Endodermal cell (in vitro differentiated cells): ENCODE measurements around the gene BANP. TPM values are rescaled to one million over a fixed set of nuclear protein-coding genes. Genes with fewer than 3 reads are reported as not detected.
"Not testable (repeated sequence)": the region's sequence is repeated elsewhere in the genome, so short reads cannot be mapped to it uniquely, and the experiment has no call there.

Experiments used
- DNase-seq: peaks from one replicate; pipeline ENCODE4 v3.0.0-alpha.2; 2017
- H3K27ac ChIP-seq: 2 replicates; pipeline ENCODE4 v1.5.1; 2013; ENCODE audit warnings: mild to moderate bottlenecking, low read depth, low read length, moderate library complexity
- H3K27me3 ChIP-seq: 2 replicates; pipeline ENCODE4 v1.6.1; 2013; ENCODE audit warnings: mild to moderate bottlenecking, low read length, moderate library complexity; ENCODE audit not compliant: insufficient read depth, control insufficient read depth, poor library complexity, severe bottlenecking
- H3K36me3 ChIP-seq: 2 replicates; pipeline ENCODE4 v1.7.0; 2013; ENCODE audit warnings: mild to moderate bottlenecking, low read length, moderate library complexity; ENCODE audit not compliant: control insufficient read depth, insufficient read depth
- H3K4me1 ChIP-seq: one replicate; pipeline ENCODE4 v1.7.0; 2013; ENCODE audit warnings: low read length; ENCODE audit not compliant: control insufficient read depth, insufficient read depth
- H3K4me3 ChIP-seq: 2 replicates; pipeline ENCODE4 v1.5.1; 2013; ENCODE audit warnings: mild to moderate bottlenecking, low read length, moderate library complexity
- H3K9ac ChIP-seq: 2 replicates; pipeline ENCODE4 v1.6.1; 2013; ENCODE audit warnings: mild to moderate bottlenecking, low read length, moderate library complexity; ENCODE audit not compliant: poor library complexity, severe bottlenecking; ENCODE audit errors: extremely low read depth
- H3K9me3 ChIP-seq: 2 replicates; pipeline ENCODE4 v1.6.1; 2013; ENCODE audit warnings: mild to moderate bottlenecking, low read length, moderate library complexity; ENCODE audit not compliant: control insufficient read depth
- H3K27ac Mint-ChIP-seq: 2 replicates; pipeline ENCODE4 v1.8.0; 2020; ENCODE audit warnings: mixed read lengths
- H3K27me3 Mint-ChIP-seq: 2 replicates; pipeline ENCODE4 v1.8.0; 2021; ENCODE audit warnings: mild to moderate bottlenecking, mixed read lengths; ENCODE audit not compliant: insufficient read depth
- H3K36me3 Mint-ChIP-seq: 2 replicates; pipeline ENCODE4 v1.8.0; 2020; ENCODE audit warnings: low read depth, mixed read lengths
- H3K4me1 Mint-ChIP-seq: 2 replicates; pipeline ENCODE4 v1.8.0; 2020; ENCODE audit warnings: mixed read lengths
- H3K4me3 Mint-ChIP-seq: 2 replicates; pipeline ENCODE4 v1.8.0; 2020; ENCODE audit warnings: mild to moderate bottlenecking, moderate library complexity, mixed read lengths
- H3K9me3 Mint-ChIP-seq: 2 replicates; pipeline ENCODE4 v1.8.0; 2020; ENCODE audit warnings: mild to moderate bottlenecking, mixed read lengths
- CTCF ChIP-seq: fragments of 200-600 bp; sonication (generic); conservative IDR thresholded peaks from 2 replicates; pipeline ENCODE4 v1.5.0; 2021; ENCODE audit warnings: antibody characterized with exemption, mild to moderate bottlenecking
- WGBS, 2 experiments: methylation state at CpG; one replicate each; pipeline versions ENCODE4 v1.1.5 to v1.1.7; 2013; ENCODE audit warnings: missing lambda C conversion rate in 2 of 2, mixed read lengths in 1 of 2; ENCODE audit not compliant: insufficient coverage in 1 of 2, insufficient read length in 1 of 2; 5-methylcytosine and 5-hydroxymethylcytosine counted together
- total RNA-seq, 2 donors: library from RNA; stranded (reverse); fragmentation: NEBNext Ultra II Directional in 1 of 2; extraction: Animal tissue kit (Norgen Biotek cat#: 25700) in 1 of 2; gene quantifications; 2 replicates in 1 of 2; 3 replicates in 1 of 2; pipeline ENCODE4 v1.2.1, GENCODE V29; 2021

The BANP gene
- total RNA-seq, 2 donors from 2014 or later = 39.5 to 45.5 TPM

GRCh38 chr16:88016964-88017363 lies 65.7 kb downstream of the BANP start:
- H3K27ac ChIP-seq = no peak overlapping the region
- 94 to 99% methylated on average over 11 of the region's 11 CpGs for WGBS, 2 experiments
- no peaks in the 10 kb centered on the region for H3K27me3 Mint-ChIP-seq

GRCh38 chr16:88017587-88018101 lies 66.4 kb downstream of the BANP start:
- Histone ChIP-seq H3K4me3 (no peak overlapping the region), H3K4me1 (no peaks in the 10 kb centered on the region), H3K36me3 (peaks cover 4% of the 10 kb centered on the region), H3K27me3 (no peaks in the 10 kb centered on the region), H3K9me3 (no peaks in the 10 kb centered on the region), H3K9ac (no peak overlapping the region), H3K27ac (no peak overlapping the region)
- Mint-ChIP-seq H3K27me3 (no peaks in the 10 kb centered on the region), H3K4me3 (no peak overlapping the region), H3K36me3 (peaks cover 37% of the 10 kb centered on the region), H3K4me1 (no peaks in the 10 kb centered on the region), H3K27ac (peak overlapping the region; percentile 10), H3K9me3 (no peaks in the 10 kb centered on the region)
- TF ChIP-seq CTCF = no peak
- 90 to 91% methylated on average over 16 to 19 of the region's 19 CpGs for WGBS, 2 experiments
- no peak for DNase-seq

More at GRCh38 chr16:88016964-88017363, 65.7 kb downstream of the BANP start:
- Mint-ChIP-seq H3K27ac (no peak overlapping the region), H3K9me3 (no peaks in the 10 kb centered on the region), H3K4me3 (no peak overlapping the region), H3K4me1 (no peaks in the 10 kb centered on the region), H3K36me3 (peaks cover 32% of the 10 kb centered on the region)
- H3K9ac ChIP-seq = no peak overlapping the region
- TF ChIP-seq CTCF = no peak
- peaks cover 4% of the 10 kb centered on the region for H3K36me3 ChIP-seq
- H3K27me3 ChIP-seq = no peaks in the 10 kb centered on the region
- no peaks in the 10 kb centered on the region for H3K9me3 ChIP-seq
- DNase-seq = no peak
- no peak overlapping the region for H3K4me3 ChIP-seq
- H3K4me1 ChIP-seq = no peaks in the 10 kb centered on the region

GRCh38 chr16:88018382-88018781 lies 67.1 kb downstream of the BANP start:
- not testable (repeated sequence) for H3K4me3 ChIP-seq, H3K27me3 ChIP-seq, H3K9me3 Mint-ChIP-seq, H3K36me3 ChIP-seq, H3K27ac ChIP-seq, DNase-seq, H3K4me1 Mint-ChIP-seq, H3K4me3 Mint-ChIP-seq, H3K4me1 ChIP-seq, H3K9ac ChIP-seq, H3K9me3 ChIP-seq, H3K27ac Mint-ChIP-seq, H3K27me3 Mint-ChIP-seq
- WGBS, 2 experiments = 96 to 98% methylated on average over 14 to 26 of the region's 26 CpGs
- peaks cover 43% of the 10 kb centered on the region for H3K36me3 Mint-ChIP-seq

- not testable (repeated sequence) for H3K4me3 ChIP-seq, H3K9ac ChIP-seq, H3K27ac ChIP-seq, H3K4me1 ChIP-seq, H3K9me3 Mint-ChIP-seq, H3K27me3 Mint-ChIP-seq, H3K4me1 Mint-ChIP-seq, DNase-seq, H3K36me3 ChIP-seq, H3K27ac Mint-ChIP-seq, H3K9me3 ChIP-seq, H3K27me3 ChIP-seq, H3K4me3 Mint-ChIP-seq
- 90 to 92% methylated on average over 22 to 48 of the region's 59 CpGs for WGBS, 2 experiments
- H3K36me3 Mint-ChIP-seq = peaks cover 43% of the 10 kb centered on the region
Observed at GRCh38 chr16:88019041-88019820, 68.0 kb downstream of the BANP start.
